OCI-LY7 (cell line): ENCODE data around the gene OGA. TPM values are rescaled to one million over a fixed set of nuclear protein-coding genes. Genes with fewer than 3 reads are reported as not detected.

Experiments used
- BruUV-seq: library from RNA; stranded (reverse); fragments of 400-500 nt; replicated peaks from 2 replicates; lab custom pipeline; 2021; lab: Mats Ljungman, UMichigan
- CTCF ChIA-PET: fragments of 300-600 bp; sonication (Branson Sonifier 250); formaldehyde crosslinking; loops from one replicate; lab custom pipeline; 2022; ENCODE audit warnings: antibody characterized with exemption; ENCODE audit not compliant: unreplicated experiment; lab: Charles Lee
- POLR2A ChIA-PET: fragments of 300-600 bp; sonication (Branson Sonifier 250); formaldehyde crosslinking; loops from one replicate; lab custom pipeline; 2022; ENCODE audit warnings: antibody characterized with exemption; lab: Charles Lee
- DNase-seq: peaks from one replicate; pipeline ENCODE4 v3.0.0-alpha.2; 2015; ENCODE audit warnings: low spot score
- H2AFZ ChIP-seq: fragments of 200-600 bp; sonication (generic), shearing (Covaris generic); 2 replicates; pipeline ENCODE4 v1.6.1; 2014; ENCODE audit warnings: mild to moderate bottlenecking, antibody characterized with exemption, low read length, moderate library complexity
- H3K27ac ChIP-seq: fragments of 200-600 bp; sonication (generic); 2 replicates; pipeline ENCODE4 v1.5.1; 2014; ENCODE audit warnings: mixed run types, low read depth, mild to moderate bottlenecking, moderate library complexity, low read length, inconsistent platforms; ENCODE audit not compliant: poor library complexity, severe bottlenecking
- H3K36me3 ChIP-seq: fragments of 200-600 bp; sonication (generic); 2 replicates; pipeline ENCODE4 v1.6.1; 2014; ENCODE audit warnings: mild to moderate bottlenecking, antibody characterized with exemption, low read length, moderate library complexity, mixed read lengths; ENCODE audit not compliant: insufficient read depth
- H3K4me1 ChIP-seq: fragments of 200-600 bp; sonication (generic); 2 replicates; pipeline ENCODE4 v1.5.1; 2014; ENCODE audit warnings: mild to moderate bottlenecking, low read length; ENCODE audit not compliant: insufficient read depth, poor library complexity, severe bottlenecking
- H3K4me2 ChIP-seq: fragments of 200-600 bp; sonication (generic); 2 replicates; pipeline ENCODE4 v1.6.1; 2014; ENCODE audit warnings: mild to moderate bottlenecking, low read length
- H3K4me3 ChIP-seq: fragments of 200-600 bp; sonication (generic); 2 replicates; pipeline ENCODE4 v1.5.1; 2014; ENCODE audit warnings: mild to moderate bottlenecking, low read depth, low read length; ENCODE audit not compliant: poor library complexity, severe bottlenecking
- H3K79me2 ChIP-seq: fragments of 200-600 bp; sonication (generic); 2 replicates; pipeline ENCODE4 v1.6.1; 2016; ENCODE audit warnings: low read depth, mild to moderate bottlenecking, low read length, moderate library complexity, mixed read lengths; ENCODE audit not compliant: insufficient read depth
- H3K9me2 ChIP-seq: fragments of 200-600 bp; sonication (generic); 2 replicates; pipeline ENCODE4 v1.6.1; 2016; ENCODE audit warnings: mild to moderate bottlenecking, low read length, mixed read lengths; ENCODE audit not compliant: insufficient read depth
- H3K9me3 ChIP-seq: fragments of 200-600 bp; sonication (generic); 2 replicates; pipeline ENCODE4 v1.6.1; 2014; ENCODE audit warnings: mild to moderate bottlenecking, mixed run types, low read length, mixed read lengths
- H4K20me1 ChIP-seq: fragments of 200-600 bp; sonication (generic); 2 replicates; pipeline ENCODE4 v1.6.1; 2014; ENCODE audit warnings: mild to moderate bottlenecking, antibody characterized with exemption, low read length, moderate library complexity, mixed read lengths; ENCODE audit not compliant: insufficient read depth
- EZH2phosphoT487 ChIP-seq: fragments of 200-600 bp; sonication (generic); IDR thresholded peaks from 2 replicates; pipeline ENCODE4 v1.6.1; 2018; ENCODE audit warnings: low read depth, borderline replicate concordance, mild to moderate bottlenecking, mixed run types, antibody characterized with exemption, low read length, moderate library complexity, mixed read lengths
- intact Hi-C: fragments of 100-400 bp; cut with micrococcal nuclease; formaldehyde crosslinking; loops from one replicate; pipeline ENCODE4 v1.10.0; 2022; ENCODE audit not compliant: unreplicated experiment
- total RNA-seq, 2 experiments: library from RNA; depleted of rRNA in 1 of 2; stranded (reverse); fragments of >200 nt in 1 of 2; shearing (Covaris generic) in 1 of 2; gene quantifications; 2 replicates each; pipeline ENCODE4 v1.2.3, GENCODE V29; 2014 to 2022
- TF ChIP-seq, protein P1 (sequence below): fragments of 200-600 bp; sonication (generic); conservative IDR thresholded peaks from 2 replicates; pipeline ENCODE4 v1.5.1; 2014; ENCODE audit warnings: mild to moderate bottlenecking, antibody characterized with exemption, low read length, moderate library complexity, mixed read lengths

The OGA gene
- total RNA-seq, 2 experiments from 2014 or later = 65.5 to 109 TPM

GRCh38 chr10:101781655-101781983, 36.6 kb downstream of the OGA start:
- Histone ChIP-seq H2AFZ (no peak overlapping the region), H3K4me3 (peak overlapping the region; percentile 93), H3K9me2 (no peaks in the 10 kb centered on the region), H3K9me3 (no peaks in the 10 kb centered on the region), H3K79me2 (peaks cover 17% of the 10 kb centered on the region; the same call in 1 of the 2 replicates), H3K4me1 (peaks cover 50% of the 10 kb centered on the region), H3K4me2 (peak overlapping the region; percentile 96), H3K36me3 (peaks cover 51% of the 10 kb centered on the region), H3K27ac (peak overlapping the region; percentile 40), H4K20me1 (no peaks in the 10 kb centered on the region)
- intact Hi-C loops = loop anchor here (1.0 to 10.0 kb wide), 5 partner anchors 87 to 567 kb away; partner anchors contain the start of gene FBXW4
- ChIA-PET POLR2A (interaction anchor here (0.8 to 2.4 kb wide), 4 partner anchors 179 to 567 kb away, joined by 3 to 8 read pairs (median 6); partner anchors contain the start of genes DPCD and POLL), CTCF (interaction anchor here (0.5 to 1.6 kb wide), 11 partner anchors 12 to 267 kb away, joined by 3 to 20 read pairs (median 3); partner anchors contain the start of gene OGA)
- TF ChIP-seq, protein P1, sequence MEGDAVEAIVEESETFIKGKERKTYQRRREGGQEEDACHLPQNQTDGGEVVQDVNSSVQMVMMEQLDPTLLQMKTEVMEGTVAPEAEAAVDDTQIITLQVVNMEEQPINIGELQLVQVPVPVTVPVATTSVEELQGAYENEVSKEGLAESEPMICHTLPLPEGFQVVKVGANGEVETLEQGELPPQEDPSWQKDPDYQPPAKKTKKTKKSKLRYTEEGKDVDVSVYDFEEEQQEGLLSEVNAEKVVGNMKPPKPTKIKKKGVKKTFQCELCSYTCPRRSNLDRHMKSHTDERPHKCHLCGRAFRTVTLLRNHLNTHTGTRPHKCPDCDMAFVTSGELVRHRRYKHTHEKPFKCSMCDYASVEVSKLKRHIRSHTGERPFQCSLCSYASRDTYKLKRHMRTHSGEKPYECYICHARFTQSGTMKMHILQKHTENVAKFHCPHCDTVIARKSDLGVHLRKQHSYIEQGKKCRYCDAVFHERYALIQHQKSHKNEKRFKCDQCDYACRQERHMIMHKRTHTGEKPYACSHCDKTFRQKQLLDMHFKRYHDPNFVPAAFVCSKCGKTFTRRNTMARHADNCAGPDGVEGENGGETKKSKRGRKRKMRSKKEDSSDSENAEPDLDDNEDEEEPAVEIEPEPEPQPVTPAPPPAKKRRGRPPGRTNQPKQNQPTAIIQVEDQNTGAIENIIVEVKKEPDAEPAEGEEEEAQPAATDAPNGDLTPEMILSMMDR = no peak
- no peak for TF ChIP-seq EZH2phosphoT487
- DNase-seq = no peak
- BruUV-seq = no TSS peak

- CTCF ChIA-PET = interaction anchor here (0.5 to 1.6 kb wide), 12 partner anchors 12 to 266 kb away, joined by 3 to 20 read pairs (median 3); partner anchors contain the start of gene OGA
- Histone ChIP-seq H3K4me2 (peak overlapping the region; percentile 96), H3K4me1 (peaks cover 50% of the 10 kb centered on the region), H3K4me3 (peak overlapping the region; percentile 93), H3K36me3 (peaks cover 46% of the 10 kb centered on the region), H3K27ac (peak overlapping the region; percentile 40), H3K9me3 (no peaks in the 10 kb centered on the region), H2AFZ (no peak overlapping the region), H3K9me2 (no peaks in the 10 kb centered on the region), H3K79me2 (peaks cover 17% of the 10 kb centered on the region; the same call in 1 of the 2 replicates), H4K20me1 (no peaks in the 10 kb centered on the region)
- POLR2A ChIA-PET = interaction anchor here (0.6 to 2.4 kb wide), 6 partner anchors 20 to 566 kb away, joined by 3 to 8 read pairs (median 4); partner anchors contain the start of genes DPCD and POLL
- BruUV-seq = no TSS peak
- intact Hi-C loops = loop anchor here (1.0 to 10.0 kb wide), 5 partner anchors 86 to 566 kb away; partner anchors contain the start of gene FBXW4
- peak; percentile 82 for DNase-seq
- TF ChIP-seq, protein P1 = peak; percentile 94
- TF ChIP-seq EZH2phosphoT487 = no peak
These were observed 37.2 kb downstream of the OGA start for GRCh38 chr10:101780818-101781654.
